Measurements from ENCODE around the gene SOCS3. TPM values are rescaled to one million over a fixed set of nuclear protein-coding genes. Genes with fewer than 3 reads are reported as not detected.

SOCS3 gene
- total RNA-seq, 3 donors from 2014 or later = 118 to 143 (median 136) TPM

DNA sequence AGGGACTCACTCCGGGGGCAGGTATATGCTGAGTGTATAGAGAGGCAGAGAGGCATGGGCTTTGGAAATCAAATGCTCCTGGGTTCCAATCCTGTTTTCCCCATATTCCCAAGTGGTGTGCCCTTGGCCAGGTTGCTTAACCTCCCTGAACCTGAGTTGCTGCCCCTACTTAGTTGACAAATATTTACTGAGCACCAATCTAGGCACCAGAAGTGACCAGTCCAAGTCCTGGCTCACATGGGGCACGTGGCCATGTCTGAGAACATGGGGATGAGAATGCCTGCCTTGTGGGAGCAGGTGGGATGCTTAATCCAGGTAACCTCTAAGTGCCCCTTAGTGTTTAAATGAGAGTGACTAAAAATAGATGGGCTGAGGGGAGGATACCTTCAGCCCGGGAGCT lies 4.2 kb downstream of the SOCS3 start:
- DNase-seq = no peak
- Mint-ChIP-seq H3K4me1 (ENCODE audit: low read depth) (peaks cover 48% of the 10 kb centered on the region), H3K27me3 (ENCODE audit: low read depth) (no peaks in the 10 kb centered on the region), H3K36me3 (ENCODE audit: insufficient read depth) (peaks cover 24% of the 10 kb centered on the region), H3K4me3 (peak overlapping the region; percentile 91), H3K9me3 (no peaks in the 10 kb centered on the region)
- no peak for ATAC-seq

DNA sequence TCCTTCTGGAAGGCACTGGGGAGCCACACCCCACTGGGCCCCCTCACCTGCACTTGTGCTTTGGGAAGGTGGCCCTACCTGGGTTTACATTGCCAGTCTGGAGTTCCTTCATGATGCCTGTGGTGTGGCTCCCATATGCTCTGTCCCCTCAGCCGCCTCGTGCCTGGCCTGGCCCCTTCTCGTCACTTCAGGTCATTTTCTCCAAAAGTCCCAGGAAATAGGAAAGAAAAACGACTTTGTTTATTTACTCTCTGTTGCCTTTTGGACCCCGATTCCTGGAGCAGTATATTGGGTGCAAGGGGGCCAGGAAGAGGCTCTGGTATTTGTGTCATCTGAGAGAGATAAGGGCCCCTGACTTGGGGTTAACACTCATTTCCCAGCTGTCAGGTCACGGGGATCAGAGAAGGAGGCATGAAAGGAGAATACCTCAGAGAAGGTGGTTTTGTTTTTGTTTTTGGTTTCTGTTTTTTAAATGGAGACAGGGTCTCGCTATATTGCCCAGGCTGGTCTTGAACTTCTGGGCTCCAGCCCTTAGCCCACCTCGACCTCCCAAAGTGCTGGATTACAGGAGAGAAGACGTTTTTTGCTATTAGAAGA lies 4.7 kb downstream of the SOCS3 start:
- Mint-ChIP-seq H3K9me3 (no peaks in the 10 kb centered on the region), H3K4me3 (peak overlapping the region; percentile 91), H3K36me3 (ENCODE audit: insufficient read depth) (peaks cover 24% of the 10 kb centered on the region), H3K4me1 (ENCODE audit: low read depth) (peaks cover 53% of the 10 kb centered on the region), H3K27me3 (ENCODE audit: low read depth) (no peaks in the 10 kb centered on the region)
- DNase-seq (no peak), ATAC-seq (no peak)

DNA sequence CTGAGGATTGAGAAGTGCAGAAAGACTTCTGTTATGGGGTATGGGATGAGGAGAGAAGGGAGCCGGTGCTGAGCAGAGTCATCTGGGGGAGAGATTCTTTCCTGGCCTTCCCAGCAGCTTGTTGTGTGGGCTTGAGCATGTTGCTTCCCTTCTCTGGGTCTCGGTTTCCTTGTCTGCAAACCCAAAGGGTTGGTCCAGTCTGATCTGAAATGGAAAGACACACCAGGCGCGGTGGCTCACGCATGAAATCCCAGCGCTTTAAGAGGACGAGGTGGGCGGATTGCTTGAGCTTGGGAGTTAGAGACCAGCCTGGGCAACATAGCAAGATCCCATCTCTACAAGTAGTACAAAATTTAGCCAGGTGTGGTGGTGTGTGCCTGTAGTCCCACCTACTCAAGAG lies 6.0 kb downstream of the SOCS3 start:
- ATAC-seq (no peak), DNase-seq (no peak)
- H3K27me3 Mint-ChIP-seq (ENCODE audit: low read depth) = no peaks in the 10 kb centered on the region
- H3K36me3 Mint-ChIP-seq (ENCODE audit: insufficient read depth) = peaks cover 24% of the 10 kb centered on the region
- peak overlapping the region; percentile 69 for H3K4me3 Mint-ChIP-seq
- H3K9me3 Mint-ChIP-seq = no peaks in the 10 kb centered on the region
- H3K4me1 Mint-ChIP-seq (ENCODE audit: low read depth) = peaks cover 60% of the 10 kb centered on the region

DNA sequence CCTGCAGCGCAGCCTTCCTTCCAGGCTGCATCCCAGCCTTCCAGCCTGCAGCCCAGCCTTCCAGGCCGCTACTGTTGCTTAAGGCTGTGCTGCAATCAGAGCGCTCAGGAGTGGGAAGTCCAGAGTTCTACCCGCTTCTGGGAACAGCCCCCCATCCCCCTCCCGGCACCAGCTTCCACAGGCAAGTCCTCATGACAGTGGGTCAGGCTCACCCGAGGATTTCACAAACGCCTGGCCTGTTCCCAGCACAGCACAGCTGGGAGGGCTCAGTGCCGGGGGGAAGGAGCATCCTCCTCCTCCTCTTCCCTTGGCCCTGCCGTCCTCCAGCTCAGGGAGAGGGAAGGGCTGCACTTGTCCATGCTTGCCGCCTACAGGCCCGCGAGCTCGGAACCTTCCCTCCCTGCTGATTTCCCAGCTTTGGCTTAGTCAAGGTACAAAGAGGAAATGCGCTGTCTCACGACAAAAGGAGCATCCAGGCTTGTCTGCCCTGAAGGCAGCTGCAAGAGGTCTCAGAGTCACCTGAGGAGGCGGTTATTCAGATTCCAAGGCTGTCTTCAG lies 8.3 kb downstream of the SOCS3 start:
- H3K4me1 Mint-ChIP-seq (ENCODE audit: low read depth) = peaks cover 76% of the 10 kb centered on the region
- ATAC-seq = no peak

DNA sequence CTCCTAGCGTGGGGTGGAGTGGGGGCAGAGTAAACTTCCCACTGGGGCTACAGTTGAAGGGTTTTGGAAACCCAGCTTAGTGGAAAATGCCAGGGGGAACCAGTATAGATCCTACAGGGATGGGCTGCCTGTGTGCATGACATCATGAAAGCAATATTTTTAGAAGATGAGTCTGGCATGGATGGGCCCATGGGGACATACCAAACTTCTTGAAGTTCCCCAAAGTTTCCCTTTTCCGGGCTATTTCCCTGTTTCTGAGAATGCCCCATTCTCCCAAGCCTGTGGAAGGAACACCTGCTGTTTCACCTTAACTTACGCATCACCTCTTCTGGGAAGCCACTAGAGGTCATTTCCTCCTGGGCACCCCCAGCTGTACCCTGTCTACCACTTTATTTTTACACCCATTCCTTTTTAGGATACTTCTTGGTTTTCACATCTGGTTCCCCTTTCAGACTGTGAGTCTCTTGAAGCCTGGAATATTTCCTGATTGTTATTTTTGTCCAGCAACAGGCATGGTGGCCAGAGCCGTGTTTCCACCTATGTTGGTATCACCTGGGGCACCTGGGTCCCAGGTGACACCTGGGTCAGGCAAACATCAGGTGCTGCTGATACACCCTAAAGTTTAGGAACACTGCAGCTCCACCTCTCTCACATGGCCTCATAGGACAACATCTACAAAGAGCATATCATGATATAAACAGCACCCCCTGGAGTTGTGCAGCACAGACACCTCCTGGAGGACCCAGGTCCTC lies 9.8 kb downstream of the SOCS3 start:
- DNase-seq (no peak), ATAC-seq (no peak)
- H3K27me3 Mint-ChIP-seq (ENCODE audit: low read depth) = no peaks in the 10 kb centered on the region
- no peak overlapping the region for H3K4me3 Mint-ChIP-seq
- no peaks in the 10 kb centered on the region for H3K9me3 Mint-ChIP-seq
- no peaks in the 10 kb centered on the region for H3K36me3 Mint-ChIP-seq (ENCODE audit: insufficient read depth)
- peaks cover 74% of the 10 kb centered on the region for H3K4me1 Mint-ChIP-seq (ENCODE audit: low read depth)

More for the DNA sequence above, 8.3 kb downstream of the SOCS3 start:
- H3K27me3 Mint-ChIP-seq (ENCODE audit: low read depth) = no peaks in the 10 kb centered on the region
- H3K4me3 Mint-ChIP-seq = peak overlapping the region; percentile 37
- H3K9me3 Mint-ChIP-seq = no peaks in the 10 kb centered on the region
- peaks cover 6% of the 10 kb centered on the region for H3K36me3 Mint-ChIP-seq (ENCODE audit: insufficient read depth)
- DNase-seq = no peak

DNA sequence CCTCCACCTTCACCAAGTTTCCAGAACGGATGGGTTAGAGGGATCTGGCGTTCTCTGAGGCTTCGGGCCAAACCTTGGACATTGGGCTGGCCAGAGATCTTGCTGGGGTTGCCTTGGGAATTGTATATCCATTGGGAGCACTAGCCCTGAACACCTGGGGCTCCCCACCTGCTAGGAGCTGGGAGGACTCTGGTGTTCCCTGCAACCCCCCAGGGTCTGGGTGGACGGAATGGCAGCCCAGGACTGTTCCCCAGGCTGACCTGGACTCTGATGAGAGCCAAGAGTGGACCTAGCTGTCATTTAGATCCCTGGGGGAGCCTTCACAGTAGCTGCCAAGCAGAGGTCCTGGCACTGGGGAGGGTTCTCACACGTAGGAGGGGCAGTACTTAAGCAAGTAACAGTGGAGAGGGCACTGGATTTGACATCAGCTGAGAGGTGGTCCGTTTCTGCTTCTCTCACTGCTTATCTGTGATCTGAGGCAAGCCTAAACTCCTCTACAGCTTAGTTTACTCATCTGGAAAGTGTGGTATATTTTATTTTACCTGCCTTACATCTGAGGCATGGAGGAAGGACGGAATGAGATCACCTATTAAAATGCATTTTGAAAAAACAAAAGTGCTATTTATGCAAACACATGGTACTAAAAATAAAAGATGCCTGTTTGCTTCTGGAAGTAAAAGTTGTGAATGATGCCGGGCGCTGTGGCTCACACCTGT lies 11.7 kb downstream of the SOCS3 start:
- ATAC-seq (no peak), DNase-seq (no peak)
- no peaks in the 10 kb centered on the region for H3K27me3 Mint-ChIP-seq (ENCODE audit: low read depth)
- H3K4me1 Mint-ChIP-seq (ENCODE audit: low read depth) = peaks cover 74% of the 10 kb centered on the region
- no peaks in the 10 kb centered on the region for H3K9me3 Mint-ChIP-seq
- no peaks in the 10 kb centered on the region for H3K36me3 Mint-ChIP-seq (ENCODE audit: insufficient read depth)
- H3K4me3 Mint-ChIP-seq = no peak overlapping the region

DNA sequence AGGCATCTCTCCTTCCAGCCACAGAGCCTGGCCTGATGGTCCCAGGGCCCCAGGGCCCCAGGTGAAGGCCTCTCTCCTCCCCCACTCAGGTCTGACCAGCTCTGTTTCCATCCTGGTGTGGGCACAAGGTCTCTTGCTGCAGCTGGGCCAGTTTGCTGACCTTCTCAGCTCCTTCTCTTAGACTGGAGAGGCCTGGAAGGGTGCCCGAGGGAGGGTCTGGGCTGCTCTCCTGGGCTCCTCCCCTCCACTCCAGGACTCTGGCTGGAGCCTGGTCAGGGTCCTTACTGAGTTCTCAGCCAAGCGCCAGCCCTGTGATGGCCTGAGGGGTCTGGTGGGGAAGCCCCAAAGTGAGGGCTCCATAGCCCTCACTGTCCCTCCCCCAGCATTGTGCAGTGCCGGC lies 12.4 kb downstream of the SOCS3 start:
- no peak for DNase-seq
- H3K9me3 Mint-ChIP-seq = no peaks in the 10 kb centered on the region
- no peaks in the 10 kb centered on the region for H3K36me3 Mint-ChIP-seq (ENCODE audit: insufficient read depth)
- H3K4me1 Mint-ChIP-seq (ENCODE audit: low read depth) = peaks cover 79% of the 10 kb centered on the region
- H3K27me3 Mint-ChIP-seq (ENCODE audit: low read depth) = no peaks in the 10 kb centered on the region
- H3K4me3 Mint-ChIP-seq = no peak overlapping the region
- no peak for ATAC-seq

DNA sequence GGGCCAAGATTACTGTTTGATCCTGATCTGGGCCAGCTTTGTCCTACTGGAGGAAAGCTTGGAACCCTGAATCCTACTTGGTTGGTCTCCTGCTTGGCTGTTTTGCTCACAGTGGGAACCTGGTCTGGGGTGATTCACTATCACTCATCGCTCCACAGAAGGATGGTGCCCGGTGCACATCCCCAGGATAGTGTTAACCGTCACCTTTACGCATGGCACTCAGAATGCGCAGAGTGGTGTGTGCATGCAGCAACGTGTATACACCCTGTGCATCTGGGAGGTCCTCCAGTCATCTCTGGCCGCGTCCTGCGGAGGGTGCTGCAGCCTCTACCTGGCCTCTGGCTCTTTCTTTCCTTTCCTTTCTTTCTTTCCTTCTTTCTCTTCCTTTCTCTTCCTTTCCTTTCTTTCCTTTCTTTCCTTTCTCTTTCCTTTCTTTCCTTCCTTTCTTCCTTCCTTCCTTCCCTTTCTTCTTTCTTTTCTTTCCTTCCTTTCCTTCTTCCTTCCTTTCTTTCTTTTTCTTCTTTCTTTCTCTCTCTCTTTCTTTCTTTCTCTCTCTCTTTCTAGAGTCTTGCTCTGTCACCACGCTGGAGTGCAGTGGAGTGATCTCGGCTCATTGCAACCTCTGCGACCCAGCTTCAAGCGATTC lies 13.1 kb downstream of the SOCS3 start:
- no peak for DNase-seq
- H3K4me1 Mint-ChIP-seq (ENCODE audit: low read depth) = peaks cover 73% of the 10 kb centered on the region
- ATAC-seq = no peak
- no peaks in the 10 kb centered on the region for H3K9me3 Mint-ChIP-seq
- H3K36me3 Mint-ChIP-seq (ENCODE audit: insufficient read depth) = no peaks in the 10 kb centered on the region
- no peaks in the 10 kb centered on the region for H3K27me3 Mint-ChIP-seq (ENCODE audit: low read depth)
- no peak overlapping the region for H3K4me3 Mint-ChIP-seq

DNA sequence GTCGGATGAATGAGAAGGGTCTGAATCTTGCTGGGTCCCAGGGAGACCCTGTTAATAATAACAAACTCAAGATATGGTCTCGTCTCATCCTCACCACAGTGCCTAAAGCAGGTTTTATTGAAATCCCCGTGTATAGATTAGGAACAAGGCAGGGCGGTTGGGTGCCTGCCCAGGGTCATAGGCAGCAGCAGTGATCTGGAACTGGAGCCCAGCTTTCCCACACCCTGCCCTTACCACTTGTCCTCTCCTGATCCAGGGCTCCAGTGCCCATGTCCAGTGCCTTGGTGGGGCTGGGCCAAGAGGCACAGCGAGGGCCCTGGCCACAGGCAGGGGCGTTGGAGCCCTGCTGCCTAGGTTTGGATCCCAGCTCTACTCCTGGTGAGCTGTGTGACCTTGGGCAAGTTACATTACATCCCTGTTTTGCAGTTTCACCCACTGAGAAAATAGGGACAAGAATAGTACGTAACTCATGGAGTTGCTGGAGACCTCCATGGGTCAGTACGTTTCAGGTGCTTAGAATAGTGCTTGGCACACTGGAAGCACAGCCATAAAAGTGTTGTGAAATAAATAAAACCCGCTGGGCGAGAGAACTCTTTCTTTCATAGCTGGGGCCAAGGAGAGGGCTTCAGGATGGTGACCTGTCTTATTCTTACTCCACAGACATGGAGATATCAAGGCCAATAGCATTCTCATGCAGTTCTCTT lies 13.9 kb downstream of the SOCS3 start:
- ATAC-seq (no peak), DNase-seq (no peak)
- Mint-ChIP-seq H3K4me3 (no peak overlapping the region), H3K27me3 (ENCODE audit: low read depth) (no peaks in the 10 kb centered on the region), H3K36me3 (ENCODE audit: insufficient read depth) (no peaks in the 10 kb centered on the region), H3K9me3 (no peaks in the 10 kb centered on the region), H3K4me1 (ENCODE audit: low read depth) (peaks cover 73% of the 10 kb centered on the region)

DNA sequence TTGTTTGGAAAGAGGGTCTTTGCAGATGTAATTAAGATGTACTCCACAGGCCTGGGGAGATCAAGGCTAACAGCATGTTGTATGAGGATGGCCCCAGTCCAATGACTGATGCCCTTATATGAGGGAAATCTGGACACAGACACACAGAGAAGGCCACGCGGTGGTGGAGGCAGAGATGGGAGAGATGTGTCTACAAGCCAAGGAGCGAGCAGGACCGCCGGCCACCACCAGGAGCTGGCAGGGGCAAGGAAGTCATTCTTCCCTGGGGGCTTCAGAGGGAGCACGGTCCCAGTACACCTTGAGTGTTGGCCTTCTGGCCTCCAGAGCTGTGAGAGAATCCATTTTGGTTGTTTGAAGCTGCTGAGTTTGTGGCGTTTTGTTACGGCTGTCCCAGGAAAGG lies 14.7 kb downstream of the SOCS3 start:
- H3K36me3 Mint-ChIP-seq (ENCODE audit: insufficient read depth) = no peaks in the 10 kb centered on the region
- peaks cover 73% of the 10 kb centered on the region for H3K4me1 Mint-ChIP-seq (ENCODE audit: low read depth)
- no peak overlapping the region for H3K4me3 Mint-ChIP-seq
- H3K27me3 Mint-ChIP-seq (ENCODE audit: low read depth) = no peaks in the 10 kb centered on the region
- ATAC-seq (no peak), DNase-seq (no peak)
- no peaks in the 10 kb centered on the region for H3K9me3 Mint-ChIP-seq

DNA sequence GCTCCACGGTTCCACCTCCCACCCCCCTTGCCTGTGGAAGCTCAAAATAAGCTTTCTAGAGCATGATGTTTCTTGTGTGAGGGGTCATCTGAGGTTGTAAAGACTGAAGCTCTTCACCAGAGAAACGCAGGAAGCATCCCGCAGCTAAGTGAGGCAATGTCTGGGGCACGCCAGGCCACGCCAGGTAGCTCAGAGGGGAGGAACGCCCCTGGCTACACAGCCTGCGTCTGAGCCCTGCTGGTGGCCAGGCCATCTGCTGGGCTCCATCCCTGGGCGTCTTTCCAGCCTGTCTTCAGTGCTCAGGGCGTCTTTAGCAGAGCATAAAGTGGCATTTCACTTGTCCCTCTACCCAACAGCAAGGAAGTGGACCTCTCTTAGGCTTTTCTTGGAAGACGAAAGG lies 15.2 kb downstream of the SOCS3 start:
- Mint-ChIP-seq H3K27me3 (ENCODE audit: low read depth) (no peaks in the 10 kb centered on the region), H3K9me3 (no peaks in the 10 kb centered on the region), H3K4me3 (no peak overlapping the region), H3K4me1 (ENCODE audit: low read depth) (peaks cover 73% of the 10 kb centered on the region), H3K36me3 (ENCODE audit: insufficient read depth) (no peaks in the 10 kb centered on the region)
- no peak for DNase-seq
- ATAC-seq = no peak

DNA sequence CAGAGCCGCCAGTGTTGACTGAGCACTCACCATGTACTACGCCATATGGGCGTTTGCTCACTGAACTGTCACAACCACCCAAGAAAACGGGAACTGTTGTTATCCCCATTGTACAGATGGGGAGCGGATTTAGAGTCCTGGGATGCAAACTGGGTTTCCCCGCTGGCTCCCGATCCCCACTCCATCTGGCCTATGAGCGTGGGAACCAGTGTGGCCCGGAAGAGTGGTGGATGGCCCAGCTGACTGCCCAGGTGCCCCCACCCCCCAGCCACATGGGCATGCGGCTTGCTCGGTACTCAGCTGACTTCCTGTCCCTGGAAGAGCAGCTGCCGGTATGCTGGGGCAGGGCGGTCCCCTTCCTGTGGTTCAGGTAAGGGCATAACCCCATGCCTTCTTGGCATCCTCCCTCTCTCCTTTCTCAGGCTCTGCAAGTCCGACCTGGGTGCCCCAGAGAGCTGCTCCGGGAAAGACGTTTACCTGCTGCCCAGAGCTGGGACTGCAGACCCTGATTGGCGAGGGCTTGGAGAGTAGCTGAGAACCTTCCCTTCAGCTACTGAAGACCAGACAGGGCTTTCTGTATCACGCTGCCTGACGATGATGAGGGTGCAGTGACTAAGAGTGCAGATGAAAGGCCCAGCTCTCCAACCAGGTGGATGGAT lies 16.2 kb downstream of the SOCS3 start:
- DNase-seq = peak; percentile 71
- Mint-ChIP-seq H3K9me3 (no peaks in the 10 kb centered on the region), H3K27me3 (ENCODE audit: low read depth) (no peaks in the 10 kb centered on the region), H3K4me1 (ENCODE audit: low read depth) (peaks cover 77% of the 10 kb centered on the region), H3K4me3 (peak overlapping the region; percentile 57), H3K36me3 (ENCODE audit: insufficient read depth) (no peaks in the 10 kb centered on the region)
- ATAC-seq = peak; percentile 59 to 66

DNA sequence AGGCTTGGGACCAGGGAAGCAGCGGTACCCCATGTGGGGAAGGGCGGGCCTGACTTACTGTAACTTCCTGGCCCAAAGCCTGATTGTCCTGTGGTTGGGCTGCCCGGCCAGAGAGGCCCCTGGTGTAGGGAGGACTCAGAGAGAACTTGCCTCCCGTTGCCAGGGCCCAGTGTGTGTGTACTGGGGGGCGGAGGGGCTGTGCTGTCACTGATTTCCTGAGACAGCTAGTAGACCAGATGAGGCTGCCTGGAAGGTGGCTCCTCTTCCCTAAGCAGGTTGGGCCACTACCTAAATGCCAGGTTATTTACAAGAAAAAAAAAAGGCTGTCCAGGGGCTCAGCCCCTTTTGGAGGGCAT lies 16.7 kb downstream of the SOCS3 start:
- ATAC-seq (peak in 1 of 2 donors; percentile 4), DNase-seq (no peak)
- peaks cover 74% of the 10 kb centered on the region for H3K4me1 Mint-ChIP-seq (ENCODE audit: low read depth)
- H3K36me3 Mint-ChIP-seq (ENCODE audit: insufficient read depth) = no peaks in the 10 kb centered on the region
- H3K4me3 Mint-ChIP-seq = peak overlapping the region; percentile 57
- H3K27me3 Mint-ChIP-seq (ENCODE audit: low read depth) = no peaks in the 10 kb centered on the region
- no peaks in the 10 kb centered on the region for H3K9me3 Mint-ChIP-seq

All from activated T-cell treated with anti-CD3 and anti-CD28 coated beads, Interleukin-2, amount 50 U/mL, for 4 hours (primary cell).